NCI-H748 treated with DMSO at 0.1 percent for 48 hours (cell line): Measurements from ENCODE around the gene MPG.
"Not testable (repeated sequence)": the region's sequence is repeated elsewhere in the genome, so short reads cannot be mapped to it uniquely, and the experiment has no call there.

Experiments used
- DNase-seq: peaks from one replicate; lab custom pipeline; 2025; lab: John Stamatoyannopoulos, UW

MPG gene, protein sequence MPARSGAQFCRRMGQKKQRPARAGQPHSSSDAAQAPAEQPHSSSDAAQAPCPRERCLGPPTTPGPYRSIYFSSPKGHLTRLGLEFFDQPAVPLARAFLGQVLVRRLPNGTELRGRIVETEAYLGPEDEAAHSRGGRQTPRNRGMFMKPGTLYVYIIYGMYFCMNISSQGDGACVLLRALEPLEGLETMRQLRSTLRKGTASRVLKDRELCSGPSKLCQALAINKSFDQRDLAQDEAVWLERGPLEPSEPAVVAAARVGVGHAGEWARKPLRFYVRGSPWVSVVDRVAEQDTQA

GRCh38 chr16:77807-78443 lies at the start of gene MPG:
MPG (plus strand) TSS chr16:78225; CDS start chr16:78310, 85 bp downstream.
- DNase-seq, result no peak

GRCh38 chr16:30627-31026 lies 47.4 kb upstream of the MPG start:
- not testable (repeated sequence) for DNase-seq

GRCh38 chr16:33154-33876 lies 44.7 kb upstream of the MPG start:
- not testable (repeated sequence) for DNase-seq

GRCh38 chr16:33877-34647 lies 44.0 kb upstream of the MPG start:
- DNase-seq, result no peak

DNA sequence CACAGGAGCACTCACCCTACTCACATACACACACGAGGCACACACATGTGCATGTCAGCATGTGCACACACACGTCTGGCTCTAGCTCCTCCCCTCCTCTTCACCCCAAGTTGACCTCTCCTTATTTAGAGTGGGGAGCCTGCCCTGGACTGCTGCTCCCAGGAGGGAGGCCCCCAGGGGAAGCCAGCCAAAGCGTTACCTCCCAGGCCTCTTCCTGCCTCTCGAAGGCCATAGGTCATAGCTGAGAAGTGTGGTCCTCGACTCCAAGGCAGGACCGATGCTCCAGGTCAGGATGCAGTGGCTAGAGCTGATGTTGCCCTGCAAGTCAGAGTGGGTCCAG lies 43.4 kb upstream of the MPG start:
- no peak for DNase-seq

DNA sequence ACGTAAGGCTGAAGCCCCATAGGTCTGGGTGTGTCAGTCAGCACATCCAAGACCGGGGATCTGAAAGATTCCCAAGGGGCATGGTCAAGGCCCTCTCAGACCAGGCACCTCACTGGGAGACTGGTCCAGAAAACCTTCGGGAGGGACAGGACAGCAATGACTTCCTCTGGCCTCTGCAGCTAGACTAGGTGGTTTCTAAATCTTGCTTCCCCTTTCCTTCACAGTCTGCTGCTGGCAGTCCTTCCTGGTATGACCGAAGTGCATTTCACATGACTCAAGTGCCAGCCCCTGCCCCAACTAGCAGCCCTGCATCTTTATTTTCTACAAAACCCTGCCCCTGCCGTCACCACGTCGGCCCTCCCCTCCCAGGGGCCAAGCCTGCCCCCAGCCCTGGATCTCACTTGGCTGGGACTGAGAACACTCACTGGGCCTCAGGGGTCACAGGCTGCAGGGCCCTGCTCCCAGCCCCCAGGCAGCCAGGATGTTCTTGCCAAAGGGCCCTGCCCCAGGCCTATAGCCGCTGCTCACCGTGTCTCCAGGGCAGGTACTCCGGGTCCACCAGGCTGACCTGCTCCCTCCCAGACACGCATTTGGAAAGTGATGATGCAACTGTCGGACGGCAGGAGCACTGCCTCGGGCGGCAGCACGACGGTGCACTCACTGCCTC lies 42.9 kb upstream of the MPG start:
- DNase-seq, result no peak

GRCh38 chr16:35678-36305 lies 42.2 kb upstream of the MPG start:
- no peak for DNase-seq

GRCh38 chr16:36336-36984 lies 41.6 kb upstream of the MPG start:
- DNase-seq, result no peak

DNA sequence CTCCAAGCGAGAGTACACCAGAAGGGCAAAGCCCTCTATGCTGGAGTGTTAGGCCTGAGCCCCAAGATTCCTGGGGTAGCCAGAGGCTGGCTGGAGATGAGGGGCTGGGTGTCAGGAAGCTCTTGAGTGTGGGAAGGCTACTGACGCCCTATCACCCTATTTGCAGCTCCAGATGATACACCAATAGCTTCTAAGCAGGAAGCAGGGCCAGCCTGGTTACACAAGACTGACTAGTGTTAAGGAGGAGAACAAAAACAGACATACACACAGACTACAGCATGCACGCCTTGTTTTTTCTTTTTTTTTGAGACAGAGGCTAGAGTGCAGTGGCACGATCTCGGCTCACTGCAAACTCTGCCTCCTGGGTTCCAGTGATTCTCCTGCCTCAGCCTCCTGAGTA lies 40.5 kb upstream of the MPG start:
- DNase-seq, result no peak

- not testable (repeated sequence) for DNase-seq
These were observed 39.8 kb upstream of the MPG start for GRCh38 chr16:38206-38605.

- DNase-seq, result no peak
These were observed 38.8 kb upstream of the MPG start for GRCh38 chr16:38941-39892.

GRCh38 chr16:41439-42068 lies 36.5 kb upstream of the MPG start:
- DNase-seq, result no peak

DNA sequence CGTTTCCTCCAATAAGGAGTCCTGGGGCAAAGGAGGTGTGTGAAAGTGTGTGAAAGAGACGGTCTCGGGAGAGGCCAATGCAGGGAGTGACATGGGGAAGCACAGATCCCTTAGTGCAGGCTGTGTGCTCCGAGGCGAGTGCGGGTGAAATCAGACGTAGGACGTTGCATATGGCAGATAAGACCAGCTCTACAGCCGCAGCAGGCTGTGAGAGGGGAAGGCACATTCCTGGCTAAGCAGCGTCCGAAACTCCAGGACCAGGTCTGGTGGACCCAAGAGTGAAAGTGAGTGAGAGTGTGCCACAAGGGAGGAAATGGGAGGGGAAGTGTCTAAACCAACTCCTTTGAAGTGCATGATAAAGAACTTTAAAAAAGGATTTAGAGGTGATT lies 36.0 kb upstream of the MPG start:
- no peak for DNase-seq

DNA sequence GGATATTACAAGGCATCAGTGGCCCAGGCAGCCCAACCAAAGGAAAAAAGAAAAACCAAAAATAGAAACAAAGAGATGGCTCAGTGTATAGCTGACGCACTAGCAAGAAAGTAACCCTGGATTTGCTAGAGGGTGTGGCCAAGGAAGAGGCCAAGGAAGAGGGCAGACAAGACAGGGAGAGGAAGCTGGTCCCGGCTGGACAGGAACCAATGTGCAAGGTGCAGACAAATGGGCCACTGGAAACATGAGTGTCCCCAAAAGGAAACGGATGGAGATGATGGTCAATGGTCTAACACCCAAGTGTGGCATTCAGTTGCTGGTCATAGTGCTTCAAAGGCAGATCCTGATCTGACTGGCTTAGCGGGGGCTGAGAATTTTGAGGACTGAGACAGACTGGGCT lies 35.3 kb upstream of the MPG start:
- no peak for DNase-seq

DNA sequence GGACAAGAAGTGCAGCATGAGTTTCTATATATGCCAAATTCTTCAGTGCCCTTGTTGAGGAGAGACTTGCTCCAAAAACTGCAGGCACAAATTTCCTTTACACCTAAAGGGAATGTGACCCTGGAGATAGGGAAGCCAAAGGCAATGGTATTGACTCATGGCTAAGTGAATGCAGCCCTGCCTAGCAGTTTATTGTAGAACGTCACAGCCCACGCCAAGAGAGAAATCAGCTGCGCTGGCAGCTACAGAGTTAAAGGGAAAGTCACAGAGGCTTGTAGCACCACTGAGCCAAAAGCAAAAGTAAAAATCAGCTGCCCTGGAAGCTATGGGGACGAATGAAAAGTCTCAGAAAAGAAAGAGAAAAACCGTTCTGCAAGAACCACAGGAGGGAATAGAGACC lies 34.7 kb upstream of the MPG start:
- DNase-seq, result no peak

GRCh38 chr16:44655-45054 lies 33.4 kb upstream of the MPG start:
- DNase-seq, result no peak

GRCh38 chr16:45454-45853 lies 32.6 kb upstream of the MPG start:
- no peak for DNase-seq

GRCh38 chr16:46510-46909 lies 31.5 kb upstream of the MPG start:
- not testable (repeated sequence) for DNase-seq

GRCh38 chr16:47234-47633 lies 30.8 kb upstream of the MPG start:
- no peak for DNase-seq
